ENCODE data around the gene MLPH.

MLPH gene

DNA sequence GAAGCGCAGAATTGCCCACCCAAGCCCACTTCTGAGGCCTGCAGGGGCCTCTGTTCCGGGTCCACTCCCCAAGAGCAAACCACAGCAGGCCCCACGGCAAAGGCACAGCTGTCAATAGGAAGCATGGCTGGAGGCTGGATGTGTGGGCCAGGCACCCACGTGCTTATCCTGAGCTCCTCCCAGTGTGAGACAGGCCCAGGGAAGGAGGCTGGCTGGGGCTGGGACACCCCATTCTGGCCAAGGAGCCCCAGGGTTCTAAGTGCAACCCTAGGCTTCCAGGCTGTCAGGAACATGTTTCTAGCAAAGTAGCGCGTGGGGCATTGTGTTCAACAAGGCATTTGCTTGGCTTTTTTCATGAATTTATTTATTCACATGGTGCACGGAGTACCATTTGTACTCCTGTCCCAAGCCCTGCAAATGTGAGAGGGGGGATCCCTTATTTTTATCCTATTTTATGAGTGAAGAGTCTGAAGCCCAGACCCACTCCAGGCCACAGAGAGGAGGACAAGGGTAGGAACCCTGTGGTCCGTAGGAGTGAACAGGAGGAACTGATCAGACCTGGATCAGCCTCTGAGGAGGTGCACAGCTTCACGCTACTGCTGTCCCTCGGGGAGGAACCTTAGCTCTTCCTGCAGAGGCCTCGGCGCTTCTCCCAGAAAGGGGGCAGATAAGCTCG lies 109.6 kb downstream of the MLPH start:
- H3K4me3 ChIP-seq (ENCODE audit: low read length), result no peak overlapping the region
- TF ChIP-seq ZNF274 (IDR thresholded peaks at IDR 0.05; ENCODE audit: low read depth, low read length), result no peak

DNA sequence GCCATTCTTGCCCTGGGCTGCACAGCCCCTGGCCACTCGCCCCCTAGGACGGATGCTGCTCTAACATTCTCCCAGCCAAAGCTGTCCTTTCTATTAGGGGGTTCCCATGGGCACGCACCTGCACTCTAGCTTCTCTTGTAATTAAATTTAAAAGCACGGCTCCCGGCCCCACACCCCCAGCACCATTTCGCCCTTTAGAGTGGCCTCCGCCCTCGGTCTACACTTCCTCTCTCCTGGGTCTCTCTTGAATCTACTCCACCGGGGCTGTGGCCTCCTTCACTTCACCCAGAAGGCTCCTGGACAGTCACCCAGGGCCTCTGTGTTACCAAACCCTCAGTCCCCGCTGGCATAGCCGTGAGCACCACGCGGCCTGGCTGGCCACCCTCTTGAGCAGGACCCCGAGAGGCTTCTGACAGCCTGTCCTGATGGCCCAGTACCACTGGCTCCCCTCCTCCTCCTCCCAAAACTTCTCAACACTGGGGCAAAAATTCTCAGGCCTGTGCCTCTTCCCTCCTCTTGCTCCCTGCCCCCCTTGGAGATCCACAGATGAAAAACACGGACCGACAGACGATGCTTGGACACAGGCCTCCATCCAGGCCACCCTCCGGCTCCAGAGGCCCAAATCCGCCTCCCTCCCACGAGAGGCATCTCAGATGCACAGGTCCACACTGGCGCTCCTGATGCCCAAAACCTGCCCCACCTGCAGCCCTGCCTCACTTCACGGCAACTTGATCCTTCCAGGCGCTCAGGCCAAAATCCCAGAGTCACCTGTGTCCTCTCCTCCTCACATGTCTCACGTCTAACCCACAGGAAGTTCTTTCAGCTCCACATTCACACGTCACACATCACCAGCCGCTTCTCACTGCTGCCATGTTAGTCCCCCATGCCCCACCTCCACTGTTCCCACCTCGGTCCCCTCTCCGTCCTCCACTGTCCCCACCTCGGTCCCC lies 110.4 kb downstream of the MLPH start:
- no peak overlapping the region for H3K4me3 ChIP-seq (ENCODE audit: low read length)
- TF ChIP-seq ZNF274 (IDR thresholded peaks at IDR 0.05; ENCODE audit: low read depth, low read length), result no peak

DNA sequence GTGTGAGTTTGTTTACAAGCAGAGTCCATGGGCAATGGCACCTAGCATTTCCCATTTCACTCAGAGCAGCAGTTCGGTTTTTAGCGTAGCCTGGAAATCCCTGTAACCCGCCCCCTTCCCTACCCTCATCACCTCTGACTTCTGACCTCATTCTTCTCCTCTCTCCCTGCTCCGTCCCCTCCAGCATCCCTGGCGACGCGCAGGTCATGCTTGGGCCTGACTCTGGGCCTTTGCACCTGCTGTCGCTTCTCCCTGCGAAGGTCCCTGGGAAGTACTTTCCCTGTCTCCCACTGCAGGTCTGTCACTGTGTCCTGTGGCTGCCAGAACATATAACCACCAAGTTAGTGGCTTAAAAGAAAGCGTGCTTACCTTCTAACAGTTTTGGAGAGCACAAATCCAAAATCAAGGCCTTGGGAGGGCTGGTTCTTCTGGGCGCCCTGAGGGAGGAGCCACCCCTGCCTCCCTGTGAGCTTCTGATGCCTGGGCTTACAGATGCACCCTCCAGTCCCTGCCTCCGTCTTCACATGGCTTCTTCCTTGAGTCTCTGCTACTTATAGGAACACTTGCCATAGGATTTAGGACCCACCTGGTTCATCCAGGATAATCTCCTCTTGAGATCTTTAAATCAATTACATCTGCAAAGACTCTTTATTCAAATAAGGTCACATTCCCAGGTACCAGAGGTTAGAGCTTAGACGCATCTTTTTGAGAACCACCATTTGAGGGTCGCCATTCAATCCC lies 111.6 kb downstream of the MLPH start:
- no peak overlapping the region for H3K4me3 ChIP-seq (ENCODE audit: low read length)
- TF ChIP-seq ZNF274 (IDR thresholded peaks at IDR 0.05; ENCODE audit: low read depth, low read length), result no peak

DNA sequence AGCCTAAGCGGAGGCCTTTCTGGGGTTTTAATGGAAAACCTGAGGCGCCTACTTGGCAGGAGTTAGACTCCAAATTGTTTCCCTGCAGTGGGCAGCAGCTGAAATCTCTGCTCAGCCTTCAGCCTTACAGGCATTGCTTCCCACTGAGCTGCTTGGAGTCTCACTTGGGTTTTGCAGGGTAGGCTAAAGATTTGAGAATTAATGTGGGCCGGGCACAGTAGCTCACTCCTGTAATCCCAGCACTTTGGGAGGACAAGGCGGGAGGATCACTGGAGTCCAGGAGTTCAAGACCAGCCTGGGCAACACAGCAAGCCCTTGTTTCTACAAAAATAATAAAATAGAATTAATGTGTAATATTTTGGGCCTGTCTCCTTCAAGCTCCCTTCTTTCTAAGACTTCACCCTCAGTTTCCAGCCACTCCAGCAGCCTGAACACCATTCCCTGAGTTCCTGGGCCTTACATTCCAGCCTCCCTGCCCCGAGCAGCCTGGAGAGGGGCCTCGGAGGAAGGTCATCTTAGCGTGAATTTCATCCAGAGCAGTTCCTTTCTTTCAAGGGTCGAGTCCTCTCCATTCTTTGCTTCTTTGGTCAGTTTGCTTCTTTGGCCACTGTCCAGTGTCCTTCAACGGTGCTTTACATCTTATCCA lies 112.5 kb downstream of the MLPH start:
- no peak overlapping the region for H3K4me3 ChIP-seq (ENCODE audit: low read length)
- TF ChIP-seq ZNF274 (IDR thresholded peaks at IDR 0.05; ENCODE audit: low read depth, low read length), result no peak

DNA sequence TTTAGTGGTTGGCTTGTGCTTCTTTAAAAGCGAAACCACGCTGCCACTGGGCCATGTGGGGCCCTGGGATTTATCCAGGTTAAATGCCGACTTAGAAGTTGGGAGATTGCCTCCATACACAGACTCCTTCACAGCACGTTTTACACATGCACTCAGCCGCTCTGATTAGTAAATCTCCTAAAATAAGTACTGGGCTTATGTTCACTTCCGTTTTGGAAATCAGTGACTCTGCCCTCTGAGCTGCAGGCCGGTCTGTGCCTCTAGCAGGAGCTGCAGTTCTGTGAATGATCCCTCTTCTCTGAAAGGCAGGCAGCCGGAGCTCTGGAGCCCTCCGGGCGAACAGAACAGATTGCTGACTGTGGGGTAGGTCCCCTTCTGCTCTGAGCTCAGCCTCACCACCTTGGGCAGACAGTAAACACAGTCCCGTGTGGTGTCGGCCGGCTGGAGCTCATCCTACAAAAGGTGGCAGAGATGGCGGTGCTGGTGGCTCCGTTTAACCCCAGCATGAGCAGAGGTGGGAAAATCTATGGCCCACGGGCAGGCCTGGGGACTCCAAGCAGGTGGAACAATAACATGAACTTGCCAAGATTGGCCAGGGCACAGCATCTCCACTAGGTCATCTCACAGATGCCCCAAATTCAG lies 113.3 kb downstream of the MLPH start:
- H3K4me3 ChIP-seq (ENCODE audit: low read length), result no peak overlapping the region
- TF ChIP-seq ZNF274 (IDR thresholded peaks at IDR 0.05; ENCODE audit: low read depth, low read length), result no peak

DNA sequence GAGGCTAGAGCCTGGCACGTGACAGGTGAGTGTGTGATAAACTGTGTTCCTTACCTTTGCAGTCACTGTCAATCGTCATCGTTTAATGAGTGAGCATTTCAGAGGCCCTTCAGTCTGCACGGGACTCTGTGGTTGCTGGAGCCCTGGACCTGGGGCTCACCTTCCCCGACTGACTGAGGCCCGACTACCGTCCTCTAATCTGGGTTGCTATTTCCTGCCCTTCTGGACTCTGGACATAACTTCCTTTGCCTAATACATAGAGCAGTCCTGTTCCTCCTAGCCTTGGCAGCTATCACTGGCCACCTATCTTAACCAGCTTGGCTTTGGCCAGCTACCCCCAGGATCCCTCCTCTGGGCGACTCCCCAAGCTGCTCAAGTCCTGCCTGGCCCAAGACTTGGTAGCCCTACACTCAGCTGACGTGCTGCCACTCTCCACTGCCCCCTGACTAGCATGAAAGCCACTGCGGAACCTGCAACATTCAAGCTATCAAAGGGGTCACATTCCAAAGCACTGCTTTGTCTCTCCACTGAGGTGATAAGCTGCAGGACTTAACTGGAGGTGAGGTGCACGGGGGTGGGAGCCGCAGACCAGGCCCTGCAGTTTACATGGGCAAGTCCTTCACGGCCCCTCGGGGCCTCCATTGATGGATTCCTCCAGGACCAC lies 114.5 kb downstream of the MLPH start:
- H3K4me3 ChIP-seq (ENCODE audit: low read length), result no peak overlapping the region
- TF ChIP-seq ZNF274 (IDR thresholded peaks at IDR 0.05; ENCODE audit: low read depth, low read length), result no peak

DNA sequence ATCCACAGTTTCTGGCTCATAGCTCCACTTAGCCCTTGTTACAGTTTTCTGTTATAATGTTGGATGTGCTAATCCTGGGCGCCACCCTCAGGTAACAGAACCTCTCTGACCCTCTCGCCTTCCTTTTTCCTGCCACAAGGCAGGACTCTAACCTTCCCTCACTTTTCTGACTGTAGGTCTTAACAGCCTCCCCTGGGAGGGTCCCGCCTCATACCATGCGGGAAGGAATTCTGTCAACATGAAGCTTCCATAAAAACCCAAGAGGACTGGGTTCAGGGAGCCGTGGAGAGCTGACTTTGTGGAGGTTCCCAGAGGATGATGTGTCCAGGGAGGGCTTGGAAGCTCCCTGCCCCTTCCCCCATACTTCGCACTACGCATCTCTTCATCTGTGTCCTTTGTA lies 115.4 kb downstream of the MLPH start:
- TF ChIP-seq ZNF274 (IDR thresholded peaks at IDR 0.05; ENCODE audit: low read depth, low read length), result no peak
- no peak overlapping the region for H3K4me3 ChIP-seq (ENCODE audit: low read length)

DNA sequence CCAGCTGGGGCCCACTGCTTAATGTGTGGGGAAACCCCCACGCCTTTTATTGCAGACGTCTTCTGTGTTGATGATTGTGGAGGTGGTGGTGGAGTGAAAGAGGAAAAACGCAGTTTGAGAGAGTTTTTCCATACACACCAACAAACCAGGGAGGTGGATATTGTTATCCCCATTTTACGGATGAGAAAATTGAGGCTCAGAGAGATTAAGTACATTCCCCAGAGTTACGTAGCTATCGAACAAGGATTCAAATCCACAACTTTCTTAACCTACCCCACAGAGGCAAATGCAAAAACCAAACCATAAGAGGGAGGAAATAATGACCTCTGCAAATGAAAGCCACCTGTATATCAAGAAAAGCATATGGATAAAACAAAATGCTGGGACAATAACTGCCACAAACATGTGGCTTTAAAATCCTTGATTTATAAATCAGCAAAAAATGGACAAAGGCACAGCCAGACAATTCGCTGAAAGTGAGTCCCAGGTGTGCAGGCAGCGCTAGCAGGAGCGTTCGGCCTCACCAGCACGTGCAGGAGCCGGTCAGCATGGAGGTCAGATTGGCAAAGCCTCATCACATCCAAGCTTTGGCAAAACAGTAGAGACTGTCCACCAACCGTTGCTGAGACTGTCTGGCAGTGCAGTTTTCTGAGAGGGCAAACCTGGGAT lies 116.1 kb downstream of the MLPH start:
- TF ChIP-seq ZNF274 (IDR thresholded peaks at IDR 0.05; ENCODE audit: low read depth, low read length), result no peak
- H3K4me3 ChIP-seq (ENCODE audit: low read length), result no peak overlapping the region

DNA sequence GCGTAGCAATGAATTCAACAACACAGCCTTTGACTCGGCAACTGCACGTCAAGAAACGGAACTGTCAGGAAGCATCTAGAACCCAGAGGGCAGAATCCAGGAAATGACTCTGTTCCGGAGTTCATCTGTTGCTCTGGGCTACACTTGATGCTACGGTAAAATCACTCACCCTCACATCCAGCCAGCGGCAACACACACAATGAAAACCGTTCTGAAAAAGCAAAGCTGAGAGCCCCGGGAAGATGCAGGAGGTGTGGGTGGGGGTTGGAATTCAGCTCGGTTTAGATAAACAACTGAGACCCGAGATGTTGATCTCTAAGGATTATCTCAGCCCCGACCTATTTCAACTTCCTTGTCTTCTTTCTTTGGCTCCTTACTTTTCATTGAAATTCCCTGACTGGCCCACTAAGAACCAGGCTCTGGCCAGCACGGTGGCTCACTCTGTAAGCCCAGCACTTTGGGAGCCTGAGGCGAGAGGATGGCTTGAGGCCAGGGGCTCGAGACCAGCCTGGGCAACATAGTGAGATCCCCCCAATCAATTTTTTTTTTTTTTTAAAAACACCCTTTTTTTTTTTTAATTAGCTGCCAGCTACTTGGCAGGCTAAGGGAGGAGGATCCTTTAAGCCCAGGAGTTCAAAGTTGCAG lies 116.8 kb downstream of the MLPH start:
- no peak for TF ChIP-seq ZNF274 (IDR thresholded peaks at IDR 0.05; ENCODE audit: low read depth, low read length)
- H3K4me3 ChIP-seq (ENCODE audit: low read length), result no peak overlapping the region

DNA sequence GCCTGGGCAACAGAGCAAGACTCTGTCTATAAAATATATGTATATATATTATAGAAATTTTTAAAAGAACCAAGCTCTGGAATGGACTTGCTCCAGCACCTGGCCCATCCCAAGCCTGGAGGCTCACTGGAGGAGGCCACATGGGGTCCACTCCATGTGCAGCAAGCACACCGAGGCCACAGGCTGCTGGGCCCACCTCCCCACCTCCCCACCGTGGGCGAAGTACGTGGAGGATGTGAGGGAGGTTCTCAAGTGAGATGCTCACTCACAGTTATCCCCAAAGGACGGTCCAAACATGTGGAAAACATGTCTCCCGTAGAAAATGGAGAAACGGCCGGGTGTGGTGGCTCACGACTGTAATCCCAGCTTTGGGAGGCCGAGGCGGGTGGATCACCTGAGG lies 117.3 kb downstream of the MLPH start:
- no peak overlapping the region for H3K4me3 ChIP-seq (ENCODE audit: low read length)
- TF ChIP-seq ZNF274 (IDR thresholded peaks at IDR 0.05; ENCODE audit: low read depth, low read length), result no peak
